ENCODE results near the gene WNT5B.
A peak's percentile ranks its signal among the peaks of the same experiment; 100 is the strongest.

The WNT5B gene

DNA sequence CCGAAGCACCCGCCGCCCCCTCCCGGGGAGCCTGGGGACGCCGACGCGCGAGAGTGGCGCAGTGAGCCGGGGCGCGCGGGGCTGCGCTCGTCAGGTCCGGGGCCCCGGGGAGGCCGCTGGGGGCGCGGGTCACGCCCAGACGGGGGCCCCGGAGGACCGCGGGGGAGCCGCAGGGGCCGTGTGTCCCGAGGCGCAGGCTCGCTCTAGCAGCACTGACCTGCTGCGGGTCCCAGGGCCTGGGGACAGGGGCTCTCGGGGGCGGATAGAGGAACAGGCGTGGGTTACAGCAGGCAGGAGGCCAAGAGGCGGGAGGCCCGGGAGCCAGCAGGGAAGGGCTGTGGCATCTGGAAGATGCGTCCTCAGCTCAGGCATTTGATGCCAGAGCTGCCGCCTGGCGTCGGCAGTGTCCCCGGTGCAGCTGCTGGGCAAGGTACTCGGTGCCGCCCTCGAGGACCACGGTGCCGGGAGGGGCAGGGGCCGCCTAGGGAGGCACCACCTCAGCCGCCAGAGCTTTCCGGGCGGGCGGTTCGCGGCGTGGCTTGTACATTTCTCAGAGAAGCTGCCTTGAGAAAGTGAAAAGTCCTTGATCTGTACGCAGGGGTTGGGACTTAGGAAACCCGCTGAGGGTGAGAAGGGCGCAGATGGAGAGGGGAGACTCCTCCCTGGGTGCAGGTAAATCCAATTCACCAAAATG is 1.2 kb downstream of the WNT5B start:
- H3K9me3 ChIP-seq (ENCODE audit: control insufficient read depth, low read length): no peaks in the 10 kb centered on the region
- H3K27me3 ChIP-seq (ENCODE audit: control insufficient read depth, insufficient read depth, low read length, poor library complexity, severe bottlenecking): peaks cover 70% of the 10 kb centered on the region
- peaks cover 38% of the 10 kb centered on the region for H3K4me1 ChIP-seq (ENCODE audit: control insufficient read depth, insufficient read depth, low read length)
- H3K4me3 ChIP-seq (ENCODE audit: insufficient read depth, low read depth, low read length): peak overlapping the region; percentile 48
- H3K36me3 ChIP-seq (ENCODE audit: control insufficient read depth, insufficient read depth, low read length): no peaks in the 10 kb centered on the region
- no peak overlapping the region for H3K27ac ChIP-seq (ENCODE audit: insufficient read depth, low read depth, low read length, poor library complexity, severe bottlenecking)
- WGBS, 2 experiments: 1% methylated on average over 58 of the region's 58 CpGs

DNA sequence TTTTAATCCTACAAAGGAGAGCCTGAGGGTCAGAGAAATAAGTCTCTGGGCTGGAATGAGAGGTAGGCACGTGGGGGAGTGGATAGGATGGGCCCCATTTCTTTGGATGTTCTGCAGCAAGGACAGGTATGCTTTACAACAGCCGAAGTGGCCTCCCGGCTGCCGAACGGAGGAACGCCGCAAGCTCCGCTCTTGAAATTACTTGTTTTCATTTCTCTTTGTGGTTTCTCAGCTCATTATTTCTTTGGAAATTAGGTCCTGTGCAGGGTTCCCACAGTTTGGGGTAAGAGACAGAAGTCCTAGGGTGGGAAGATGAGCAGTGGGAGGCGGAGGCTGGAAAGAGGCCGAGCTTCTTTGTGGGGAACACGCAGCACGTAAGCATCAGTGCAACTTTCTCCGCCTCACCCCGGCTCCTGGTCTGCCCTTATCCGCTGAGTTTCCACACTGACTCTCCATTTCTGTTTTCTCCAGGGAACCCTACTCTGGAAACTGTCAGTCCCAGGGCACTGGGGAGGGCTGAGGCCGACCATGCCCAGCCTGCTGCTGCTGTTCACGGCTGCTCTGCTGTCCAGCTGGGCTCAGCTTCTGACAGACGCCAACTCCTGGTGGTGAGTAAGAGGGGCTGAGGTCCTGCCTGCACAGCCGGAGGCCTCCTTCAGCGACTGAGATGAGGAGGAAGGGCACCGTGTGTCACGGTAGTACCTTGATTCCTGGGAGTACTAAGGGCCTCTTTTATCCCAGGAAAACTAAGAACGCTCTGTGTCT is 2.0 kb downstream of the WNT5B start:
- 8 to 10% methylated on average over 23 of the region's 23 CpGs for WGBS, 2 experiments
- no peaks in the 10 kb centered on the region for H3K36me3 ChIP-seq (ENCODE audit: control insufficient read depth, insufficient read depth, low read length)
- no peaks in the 10 kb centered on the region for H3K9me3 ChIP-seq (ENCODE audit: control insufficient read depth, low read length)
- H3K27ac ChIP-seq (ENCODE audit: insufficient read depth, low read depth, low read length, poor library complexity, severe bottlenecking): no peak overlapping the region
- H3K4me3 ChIP-seq (ENCODE audit: insufficient read depth, low read depth, low read length): peak overlapping the region; percentile 48
- H3K27me3 ChIP-seq (ENCODE audit: control insufficient read depth, insufficient read depth, low read length, poor library complexity, severe bottlenecking): peaks cover 70% of the 10 kb centered on the region
- peaks cover 38% of the 10 kb centered on the region for H3K4me1 ChIP-seq (ENCODE audit: control insufficient read depth, insufficient read depth, low read length)

DNA sequence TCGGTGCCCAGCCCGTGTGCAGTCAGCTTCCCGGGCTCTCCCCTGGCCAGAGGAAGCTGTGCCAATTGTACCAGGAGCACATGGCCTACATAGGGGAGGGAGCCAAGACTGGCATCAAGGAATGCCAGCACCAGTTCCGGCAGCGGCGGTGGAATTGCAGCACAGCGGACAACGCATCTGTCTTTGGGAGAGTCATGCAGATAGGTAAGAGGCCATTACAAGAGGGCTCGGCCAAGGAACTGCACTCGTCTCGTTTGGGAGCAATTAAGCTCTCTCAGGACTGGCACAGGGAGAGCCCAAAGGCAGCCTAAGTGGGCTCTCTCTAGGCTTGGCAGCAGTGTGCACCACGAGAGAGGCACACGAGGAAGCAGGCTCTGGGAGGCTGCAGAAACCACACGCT is 3.7 kb downstream of the WNT5B start:
- H3K4me1 ChIP-seq (ENCODE audit: control insufficient read depth, insufficient read depth, low read length): peaks cover 38% of the 10 kb centered on the region
- no peaks in the 10 kb centered on the region for H3K9me3 ChIP-seq (ENCODE audit: control insufficient read depth, low read length)
- no peak overlapping the region for H3K4me3 ChIP-seq (ENCODE audit: insufficient read depth, low read depth, low read length)
- no peaks in the 10 kb centered on the region for H3K36me3 ChIP-seq (ENCODE audit: control insufficient read depth, insufficient read depth, low read length)
- H3K27ac ChIP-seq (ENCODE audit: insufficient read depth, low read depth, low read length, poor library complexity, severe bottlenecking): no peak overlapping the region
- H3K27me3 ChIP-seq (ENCODE audit: control insufficient read depth, insufficient read depth, low read length, poor library complexity, severe bottlenecking): peaks cover 61% of the 10 kb centered on the region
- 89 to 90% methylated on average over 14 of the region's 14 CpGs for WGBS, 2 experiments

DNA sequence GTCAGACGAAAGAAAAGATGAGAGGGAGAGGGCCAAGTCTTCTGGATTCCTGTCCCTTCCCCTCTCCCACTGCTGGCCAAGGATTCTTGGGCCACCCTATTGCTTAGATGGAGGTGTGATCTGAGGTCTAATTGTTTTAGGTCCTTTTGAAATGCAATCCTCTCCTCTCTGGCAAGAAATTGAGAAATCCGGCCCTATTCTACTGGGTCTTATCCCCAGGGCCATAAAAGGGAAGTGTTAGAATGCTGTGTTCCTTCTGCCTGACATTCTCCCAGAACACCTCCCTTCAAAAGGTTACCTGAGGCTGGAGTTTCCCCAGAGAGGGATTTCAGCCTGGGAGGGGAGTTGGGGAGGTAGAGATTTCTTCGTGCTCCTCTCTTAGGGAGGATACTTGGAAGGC is 4.4 kb downstream of the WNT5B start:
- Histone ChIP-seq H3K4me3 (ENCODE audit: insufficient read depth, low read depth, low read length) (no peak overlapping the region), H3K36me3 (ENCODE audit: control insufficient read depth, insufficient read depth, low read length) (no peaks in the 10 kb centered on the region), H3K9me3 (ENCODE audit: control insufficient read depth, low read length) (no peaks in the 10 kb centered on the region), H3K27me3 (ENCODE audit: control insufficient read depth, insufficient read depth, low read length, poor library complexity, severe bottlenecking) (peaks cover 53% of the 10 kb centered on the region), H3K4me1 (ENCODE audit: control insufficient read depth, insufficient read depth, low read length) (peaks cover 38% of the 10 kb centered on the region), H3K27ac (ENCODE audit: insufficient read depth, low read depth, low read length, poor library complexity, severe bottlenecking) (no peak overlapping the region)
- 36 to 46% methylated on average over 1 to 3 of the region's 3 CpGs for WGBS, 2 experiments

DNA sequence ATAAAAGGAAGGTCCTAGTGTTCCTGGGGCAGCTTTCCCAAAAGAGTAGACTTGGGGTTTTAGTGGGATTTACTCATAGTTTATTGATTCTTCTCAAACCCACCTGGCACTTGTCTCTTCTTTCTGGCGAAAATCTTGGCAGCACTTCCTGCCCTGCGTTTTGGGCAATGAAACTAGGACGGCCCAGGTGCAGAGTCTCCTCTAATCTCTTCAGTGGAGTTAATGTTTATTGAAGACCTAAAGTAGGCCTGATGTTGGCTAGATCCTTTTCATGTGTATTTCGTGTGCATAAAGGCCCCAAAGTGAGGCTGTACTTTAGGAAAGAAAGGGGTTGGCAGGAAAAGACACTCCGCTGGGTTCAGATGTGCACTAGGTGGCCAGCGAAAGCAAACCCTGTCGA is 5.1 kb downstream of the WNT5B start:
- peaks cover 33% of the 10 kb centered on the region for H3K4me1 ChIP-seq (ENCODE audit: control insufficient read depth, insufficient read depth, low read length)
- H3K27ac ChIP-seq (ENCODE audit: insufficient read depth, low read depth, low read length, poor library complexity, severe bottlenecking): no peak overlapping the region
- H3K27me3 ChIP-seq (ENCODE audit: control insufficient read depth, insufficient read depth, low read length, poor library complexity, severe bottlenecking): peaks cover 46% of the 10 kb centered on the region
- 75 to 77% methylated on average over 7 of the region's 7 CpGs for WGBS, 2 experiments
- no peaks in the 10 kb centered on the region for H3K36me3 ChIP-seq (ENCODE audit: control insufficient read depth, insufficient read depth, low read length)
- no peaks in the 10 kb centered on the region for H3K9me3 ChIP-seq (ENCODE audit: control insufficient read depth, low read length)
- H3K4me3 ChIP-seq (ENCODE audit: insufficient read depth, low read depth, low read length): no peak overlapping the region

DNA sequence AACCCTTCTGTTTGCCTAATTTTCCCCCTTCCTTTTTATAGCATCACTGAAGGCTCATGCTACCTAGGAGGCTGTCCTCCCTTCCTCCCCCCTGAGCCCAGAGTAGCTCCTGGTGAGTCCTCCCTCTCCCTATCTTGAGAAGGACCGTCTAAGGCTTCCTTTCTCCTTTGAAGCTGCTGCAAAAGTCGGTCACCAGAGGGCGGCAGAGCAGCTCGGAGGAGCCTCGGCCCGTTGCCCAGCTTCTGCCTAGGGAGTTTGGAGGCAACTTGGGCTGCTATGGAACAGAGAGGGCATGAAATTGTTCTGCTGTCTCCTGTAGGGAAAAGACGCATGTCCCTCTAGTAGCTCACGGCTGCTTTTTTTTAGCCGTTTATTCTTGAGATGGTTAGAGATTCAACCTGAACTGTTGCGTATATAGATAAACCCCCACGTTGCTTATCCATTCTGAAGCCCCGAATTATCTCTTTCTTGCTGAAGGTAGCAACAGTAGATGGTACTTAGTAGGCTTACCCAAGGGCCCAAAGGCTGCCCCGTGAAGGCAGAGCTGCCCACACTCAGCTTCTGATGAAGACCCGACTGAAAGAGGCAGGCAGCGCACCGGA is 5.7 kb downstream of the WNT5B start:
- Histone ChIP-seq H3K27ac (ENCODE audit: insufficient read depth, low read depth, low read length, poor library complexity, severe bottlenecking) (no peak overlapping the region), H3K27me3 (ENCODE audit: control insufficient read depth, insufficient read depth, low read length, poor library complexity, severe bottlenecking) (peaks cover 41% of the 10 kb centered on the region), H3K9me3 (ENCODE audit: control insufficient read depth, low read length) (no peaks in the 10 kb centered on the region), H3K4me3 (ENCODE audit: insufficient read depth, low read depth, low read length) (no peak overlapping the region), H3K4me1 (ENCODE audit: control insufficient read depth, insufficient read depth, low read length) (peaks cover 27% of the 10 kb centered on the region), H3K36me3 (ENCODE audit: control insufficient read depth, insufficient read depth, low read length) (no peaks in the 10 kb centered on the region)
- 48 to 51% methylated on average over 16 of the region's 16 CpGs for WGBS, 2 experiments

DNA sequence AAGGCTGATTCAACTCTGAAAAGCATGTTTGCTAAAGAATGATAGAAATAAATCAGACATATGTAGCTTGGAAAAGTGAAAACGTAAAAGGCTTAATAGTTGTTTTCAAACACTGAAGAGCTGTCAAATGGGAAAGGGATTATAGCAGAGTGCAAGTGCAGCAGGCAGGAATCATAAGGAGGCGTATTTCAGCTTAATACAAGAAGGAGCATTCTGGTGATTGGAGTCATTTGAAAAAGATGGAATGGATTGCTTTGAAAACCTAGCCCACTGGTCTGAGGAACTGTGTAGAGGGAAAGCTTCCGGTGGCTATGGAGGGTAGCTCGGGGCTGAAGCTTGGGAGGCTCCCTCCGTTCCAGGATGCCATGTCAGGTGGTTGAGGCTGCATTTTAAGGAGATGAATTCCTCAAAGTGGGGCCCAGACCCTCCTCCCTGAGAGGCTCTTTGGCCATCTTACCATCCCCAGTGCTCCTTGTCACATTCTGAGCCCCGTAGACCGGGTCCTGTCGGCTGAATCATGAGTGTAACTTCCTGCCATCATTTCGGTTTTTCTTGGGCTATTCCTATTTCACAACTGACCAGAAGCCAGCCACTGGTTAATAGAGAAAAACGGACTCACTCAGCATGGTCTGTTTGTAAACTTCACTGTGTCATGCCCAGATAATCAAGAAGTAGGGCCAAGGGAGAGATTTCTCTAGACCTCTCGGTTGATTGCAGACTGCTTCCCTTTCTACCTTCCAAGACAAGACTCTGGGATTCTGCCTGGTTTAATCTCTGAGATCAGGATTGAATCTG is 6.5 kb downstream of the WNT5B start:
- H3K4me1 ChIP-seq (ENCODE audit: control insufficient read depth, insufficient read depth, low read length): peaks cover 25% of the 10 kb centered on the region
- H3K9me3 ChIP-seq (ENCODE audit: control insufficient read depth, low read length): no peaks in the 10 kb centered on the region
- no peak overlapping the region for H3K27ac ChIP-seq (ENCODE audit: insufficient read depth, low read depth, low read length, poor library complexity, severe bottlenecking)
- H3K27me3 ChIP-seq (ENCODE audit: control insufficient read depth, insufficient read depth, low read length, poor library complexity, severe bottlenecking): peaks cover 33% of the 10 kb centered on the region
- 92 to 93% methylated on average over 11 of the region's 11 CpGs for WGBS, 2 experiments
- H3K4me3 ChIP-seq (ENCODE audit: insufficient read depth, low read depth, low read length): no peak overlapping the region
- no peaks in the 10 kb centered on the region for H3K36me3 ChIP-seq (ENCODE audit: control insufficient read depth, insufficient read depth, low read length)

DNA sequence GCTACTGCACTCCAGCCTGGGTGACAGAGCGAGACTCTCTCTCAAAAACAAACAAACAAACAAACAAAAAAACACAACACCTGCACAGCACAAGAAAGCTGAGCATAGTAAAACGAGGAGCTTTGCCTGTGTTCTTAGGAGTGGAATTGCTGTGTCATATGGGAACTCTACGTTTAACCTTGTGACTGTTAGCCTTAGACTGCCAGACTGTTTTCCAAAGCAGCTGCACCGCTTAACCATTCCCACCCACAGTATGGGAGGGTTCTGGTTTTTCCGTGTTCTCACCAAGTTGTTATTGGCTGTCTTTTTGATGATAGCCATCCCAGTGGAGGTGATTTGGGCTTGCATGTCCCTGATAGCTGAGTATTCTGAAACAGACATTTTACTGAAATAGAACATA is 9.2 kb downstream of the WNT5B start:
- Histone ChIP-seq H3K36me3 (ENCODE audit: control insufficient read depth, insufficient read depth, low read length) (no peaks in the 10 kb centered on the region), H3K9me3 (ENCODE audit: control insufficient read depth, low read length) (no peaks in the 10 kb centered on the region), H3K27ac (ENCODE audit: insufficient read depth, low read depth, low read length, poor library complexity, severe bottlenecking) (no peak overlapping the region), H3K27me3 (ENCODE audit: control insufficient read depth, insufficient read depth, low read length, poor library complexity, severe bottlenecking) (peaks cover 6% of the 10 kb centered on the region), H3K4me3 (ENCODE audit: insufficient read depth, low read depth, low read length) (no peak overlapping the region), H3K4me1 (ENCODE audit: control insufficient read depth, insufficient read depth, low read length) (peaks cover 7% of the 10 kb centered on the region)
- WGBS, 2 experiments: 96% methylated on average over 4 to 5 of the region's 5 CpGs

DNA sequence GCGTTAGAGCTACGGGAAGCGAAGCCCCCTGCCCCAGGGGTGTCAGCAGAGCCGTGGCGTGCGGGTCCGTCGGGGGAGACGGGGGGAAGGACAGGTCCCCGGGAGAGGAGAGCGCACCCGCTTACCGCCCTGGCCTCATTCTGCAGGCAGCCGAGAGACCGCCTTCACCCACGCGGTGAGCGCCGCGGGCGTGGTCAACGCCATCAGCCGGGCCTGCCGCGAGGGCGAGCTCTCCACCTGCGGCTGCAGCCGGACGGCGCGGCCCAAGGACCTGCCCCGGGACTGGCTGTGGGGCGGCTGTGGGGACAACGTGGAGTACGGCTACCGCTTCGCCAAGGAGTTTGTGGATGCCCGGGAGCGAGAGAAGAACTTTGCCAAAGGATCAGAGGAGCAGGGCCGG is 10.5 kb downstream of the WNT5B start:
- Histone ChIP-seq H3K36me3 (ENCODE audit: control insufficient read depth, insufficient read depth, low read length) (no peaks in the 10 kb centered on the region), H3K27ac (ENCODE audit: insufficient read depth, low read depth, low read length, poor library complexity, severe bottlenecking) (no peak overlapping the region)
- 93% methylated on average over 40 of the region's 40 CpGs for WGBS, 2 experiments

More for the DNA sequence above, 10.5 kb downstream of the WNT5B start:
- Histone ChIP-seq H3K4me3 (ENCODE audit: insufficient read depth, low read depth, low read length) (no peak overlapping the region), H3K9me3 (ENCODE audit: control insufficient read depth, low read length) (no peaks in the 10 kb centered on the region), H3K4me1 (ENCODE audit: control insufficient read depth, insufficient read depth, low read length) (no peaks in the 10 kb centered on the region), H3K27me3 (ENCODE audit: control insufficient read depth, insufficient read depth, low read length, poor library complexity, severe bottlenecking) (no peaks in the 10 kb centered on the region)
